ENCODE measurements around the gene TRMT112.
"Not testable (repeated sequence)": the region's sequence is repeated elsewhere in the genome, so short reads cannot be mapped to it uniquely, and the experiment has no call there.

TRMT112 gene

GRCh38 chr11:64327993-64328392 lies 10.6 kb upstream of the TRMT112 start:
- Histone ChIP-seq H3K4me1 (ENCODE audit: low read length) (peaks cover 4% of the 10 kb centered on the region; the same call in 1 of the 2 replicates), H3K9me3 (replicated peaks; ENCODE audit: insufficient read depth, low read length) (no peaks in the 10 kb centered on the region), H2AFZ (ENCODE audit: low read length) (no peak overlapping the region), H3F3A (ENCODE audit: insufficient read depth, low read length) (no peaks in the 10 kb centered on the region), H3K36me3 (replicated peaks; ENCODE audit: insufficient read depth, low read length) (no peaks in the 10 kb centered on the region), H3K27me3 (replicated peaks; ENCODE audit: insufficient read depth, low read length) (0 out of 2 replicates have a peak, but pooled peaks cover 3% of the 10 kb centered on the region), H3K4me3 (ENCODE audit: low read length) (no peak overlapping the region), H3K9me2 (replicated peaks; ENCODE audit: insufficient read depth, low read length) (no peaks in the 10 kb centered on the region), H3K27ac (ENCODE audit: low read length) (no peak overlapping the region), H3K79me2 (ENCODE audit: low read length) (no peaks in the 10 kb centered on the region), H4K20me1 (ENCODE audit: insufficient read depth, low read length) (no peaks in the 10 kb centered on the region), H3K4me2 (ENCODE audit: low read depth, low read length) (no peak overlapping the region), H3K9ac (ENCODE audit: low read length) (no peak overlapping the region)
- no peak for DNase-seq
- no peak for TF ChIP-seq EZH2phosphoT487 (IDR thresholded peaks at IDR 0.05; ENCODE audit: low read length)
- TF ChIP-seq CTCF (IDR thresholded peaks at IDR 0.05; ENCODE audit: low read length), result no peak
- no peak for TF ChIP-seq EZH2 (optimal IDR thresholded peaks at IDR 0.05; ENCODE audit: low read depth, low read length)

GRCh38 chr11:64327375-64327774 lies 10.0 kb upstream of the TRMT112 start:
- Histone ChIP-seq H3K4me1 (ENCODE audit: low read length) (peaks cover 4% of the 10 kb centered on the region; the same call in 1 of the 2 replicates), H3K36me3 (replicated peaks; ENCODE audit: insufficient read depth, low read length) (no peaks in the 10 kb centered on the region), H3K9me3 (replicated peaks; ENCODE audit: insufficient read depth, low read length) (no peaks in the 10 kb centered on the region), H3F3A (ENCODE audit: insufficient read depth, low read length) (no peaks in the 10 kb centered on the region), H3K4me3 (ENCODE audit: low read length) (no peak overlapping the region), H2AFZ (ENCODE audit: low read length) (no peak overlapping the region), H3K27ac (ENCODE audit: low read length) (no peak overlapping the region), H3K4me2 (ENCODE audit: low read depth, low read length) (no peak overlapping the region), H3K27me3 (replicated peaks; ENCODE audit: insufficient read depth, low read length) (0 out of 2 replicates have a peak, but pooled peaks cover 3% of the 10 kb centered on the region), H3K9me2 (replicated peaks; ENCODE audit: insufficient read depth, low read length) (no peaks in the 10 kb centered on the region), H3K9ac (ENCODE audit: low read length) (no peak overlapping the region), H4K20me1 (ENCODE audit: insufficient read depth, low read length) (no peaks in the 10 kb centered on the region), H3K79me2 (ENCODE audit: low read length) (no peaks in the 10 kb centered on the region)
- DNase-seq, result no peak
- TF ChIP-seq EZH2 (optimal IDR thresholded peaks at IDR 0.05; ENCODE audit: low read depth, low read length) (no peak), EZH2phosphoT487 (IDR thresholded peaks at IDR 0.05; ENCODE audit: low read length) (no peak), CTCF (IDR thresholded peaks at IDR 0.05; ENCODE audit: low read length) (no peak)

- Histone ChIP-seq H2AFZ (ENCODE audit: low read length) (no peak overlapping the region), H3K27me3 (replicated peaks; ENCODE audit: insufficient read depth, low read length) (0 out of 2 replicates have a peak, but pooled peaks cover 3% of the 10 kb centered on the region), H3K9me2 (replicated peaks; ENCODE audit: insufficient read depth, low read length) (no peaks in the 10 kb centered on the region), H4K20me1 (ENCODE audit: insufficient read depth, low read length) (no peaks in the 10 kb centered on the region), H3K36me3 (replicated peaks; ENCODE audit: insufficient read depth, low read length) (no peaks in the 10 kb centered on the region), H3K4me1 (ENCODE audit: low read length) (no peaks in the 10 kb centered on the region), H3K9me3 (replicated peaks; ENCODE audit: insufficient read depth, low read length) (no peaks in the 10 kb centered on the region), H3K4me2 (ENCODE audit: low read depth, low read length) (no peak overlapping the region), H3K79me2 (ENCODE audit: low read length) (no peaks in the 10 kb centered on the region), H3K4me3 (ENCODE audit: low read length) (no peak overlapping the region), H3K9ac (ENCODE audit: low read length) (no peak overlapping the region), H3F3A (ENCODE audit: insufficient read depth, low read length) (no peaks in the 10 kb centered on the region), H3K27ac (ENCODE audit: low read length) (no peak overlapping the region)
- no peak for DNase-seq
- TF ChIP-seq EZH2 (optimal IDR thresholded peaks at IDR 0.05; ENCODE audit: low read depth, low read length) (no peak), EZH2phosphoT487 (IDR thresholded peaks at IDR 0.05; ENCODE audit: low read length) (no peak), CTCF (IDR thresholded peaks at IDR 0.05; ENCODE audit: low read length) (no peak)
Measured at GRCh38 chr11:64324692-64325469, 7.5 kb upstream of the TRMT112 start.

GRCh38 chr11:64323984-64324383 lies 6.6 kb upstream of the TRMT112 start:
- not testable (repeated sequence) for H3K27ac ChIP-seq (ENCODE audit: low read length)

More at GRCh38 chr11:64323984-64324383, 6.6 kb upstream of the TRMT112 start:
- not testable (repeated sequence) for H3F3A ChIP-seq (ENCODE audit: insufficient read depth, low read length); H3K36me3 ChIP-seq (replicated peaks; ENCODE audit: insufficient read depth, low read length); H3K9ac ChIP-seq (ENCODE audit: low read length); H3K9me3 ChIP-seq (replicated peaks; ENCODE audit: insufficient read depth, low read length); H2AFZ ChIP-seq (ENCODE audit: low read length); H3K4me2 ChIP-seq (ENCODE audit: low read depth, low read length); H3K4me1 ChIP-seq (ENCODE audit: low read length); H3K9me2 ChIP-seq (replicated peaks; ENCODE audit: insufficient read depth, low read length); H3K79me2 ChIP-seq (ENCODE audit: low read length); H3K27me3 ChIP-seq (replicated peaks; ENCODE audit: insufficient read depth, low read length); H3K4me3 ChIP-seq (ENCODE audit: low read length); H4K20me1 ChIP-seq (ENCODE audit: insufficient read depth, low read length); DNase-seq
